Ectodermal cell (in vitro differentiated cells): ENCODE results near the gene LZIC.
"Not testable (repeated sequence)": the region's sequence is repeated elsewhere in the genome, so short reads cannot be mapped to it uniquely, and the experiment has no call there.

ENCODE experiments used
- H3K27ac ChIP-seq: 2 replicates; pipeline ENCODE4 v1.7.0; 2013; ENCODE audit warnings: mild to moderate bottlenecking, low read depth, low read length; ENCODE audit not compliant: insufficient read depth, poor library complexity, severe bottlenecking
- H3K27me3 ChIP-seq: 2 replicates; pipeline ENCODE4 v1.7.0; 2013; ENCODE audit warnings: mild to moderate bottlenecking, low read length; ENCODE audit not compliant: insufficient read depth, control insufficient read depth, poor library complexity, severe bottlenecking
- H3K36me3 ChIP-seq: one replicate; pipeline ENCODE4 v1.7.0; 2013; ENCODE audit warnings: low read length; ENCODE audit not compliant: control insufficient read depth, insufficient read depth
- H3K4me1 ChIP-seq: one replicate; pipeline ENCODE4 v1.7.0; 2013; ENCODE audit warnings: low read length; ENCODE audit not compliant: control insufficient read depth, insufficient read depth
- H3K4me3 ChIP-seq: 2 replicates; pipeline ENCODE4 v1.7.0; 2013; ENCODE audit warnings: low read depth, low read length, control low read depth; ENCODE audit not compliant: insufficient read depth
- H3K9me3 ChIP-seq: 2 replicates; pipeline ENCODE4 v1.7.0; 2013; ENCODE audit warnings: mild to moderate bottlenecking, low read length, moderate library complexity; ENCODE audit not compliant: control insufficient read depth
- WGBS, 2 experiments: methylation state at CpG; one replicate each; pipeline ENCODE4 v1.1.7; 2013; ENCODE audit warnings: missing lambda C conversion rate in 2 of 2; 5-methylcytosine and 5-hydroxymethylcytosine counted together

LZIC gene

DNA sequence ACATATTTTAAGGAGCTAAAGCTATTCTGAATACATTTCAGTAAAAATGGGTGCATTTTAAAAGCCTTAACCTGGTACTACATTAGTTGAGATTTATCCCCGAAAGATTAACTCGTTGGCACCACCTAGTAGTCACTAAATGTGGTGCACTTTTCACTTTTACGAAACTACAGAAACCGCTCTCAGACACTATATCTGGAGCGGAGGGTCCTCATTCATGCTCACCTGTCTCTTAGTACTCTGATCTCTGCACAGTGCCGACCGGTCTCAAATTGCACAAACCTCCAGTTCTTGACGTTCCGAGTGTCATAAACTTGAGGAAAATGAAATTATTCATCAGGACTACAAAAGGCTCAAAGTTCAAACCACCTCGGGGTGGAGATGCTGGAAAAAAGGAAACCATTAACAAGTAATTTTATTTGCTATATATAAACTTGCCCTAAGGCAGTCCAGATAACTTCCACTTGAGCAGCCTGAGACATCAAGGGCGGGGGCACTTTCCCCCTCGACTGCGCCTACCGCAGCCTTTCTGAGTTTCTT lies 722 bp downstream of the LZIC start:
- Histone ChIP-seq H3K27ac (no peak overlapping the region), H3K36me3 (no peaks in the 10 kb centered on the region), H3K27me3 (no peaks in the 10 kb centered on the region), H3K9me3 (no peaks in the 10 kb centered on the region), H3K4me1 (no peaks in the 10 kb centered on the region), H3K4me3 (peak overlapping the region; percentile 82)
- WGBS, 2 experiments = 2 to 5% methylated on average over 13 to 14 of the region's 14 CpGs

DNA sequence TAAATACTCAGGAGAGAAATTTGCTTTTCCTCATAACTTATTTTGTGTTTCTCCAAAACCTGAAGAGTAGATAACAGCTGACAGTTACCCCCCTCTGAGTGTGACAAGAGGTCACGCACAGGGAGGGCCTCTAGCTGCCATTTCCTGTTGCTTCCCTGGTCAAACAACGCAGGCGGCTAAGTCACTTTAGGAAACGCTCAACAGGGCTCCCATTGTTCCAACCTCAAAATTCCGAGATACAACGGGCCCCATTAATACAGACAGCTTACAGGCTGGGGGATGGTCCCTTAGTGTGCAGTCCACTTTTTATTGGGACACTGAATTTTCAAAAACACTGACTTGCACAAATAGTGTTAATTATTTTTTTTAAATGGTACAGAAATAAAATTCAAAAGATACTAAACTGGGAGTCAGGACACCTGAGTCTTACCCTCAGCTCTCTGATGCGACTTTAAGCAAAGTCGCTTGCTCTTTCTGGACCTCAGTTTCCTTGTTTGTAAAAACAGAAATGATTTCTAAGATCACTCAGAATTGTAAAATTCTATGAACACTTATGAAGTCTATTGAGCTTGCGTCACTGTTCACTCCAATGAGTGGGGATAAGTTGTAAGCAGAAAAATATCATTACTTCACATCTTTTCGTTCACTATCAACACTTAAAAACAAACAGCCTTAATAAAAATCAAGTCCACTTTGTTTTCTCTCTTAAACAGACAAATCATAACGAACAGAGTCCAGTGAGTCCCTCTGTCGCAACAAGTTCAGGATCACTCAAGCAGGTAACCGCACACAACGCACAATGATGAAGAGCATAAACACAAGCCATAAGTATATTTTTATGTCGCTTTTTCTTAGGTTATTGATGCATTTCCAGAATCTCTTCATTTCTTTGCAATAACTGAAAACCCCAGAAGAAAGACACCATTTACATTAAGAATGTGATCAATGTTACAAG lies 13.5 kb downstream of the LZIC start:
- H3K4me1 ChIP-seq = peaks cover 18% of the 10 kb centered on the region
- peaks cover 8% of the 10 kb centered on the region for H3K36me3 ChIP-seq
- whole genome bisulfite sequencing, 2 experiments = 52 to 54% methylated on average over 14 to 15 of the region's 15 CpGs
- no peak overlapping the region for H3K4me3 ChIP-seq
- no peak overlapping the region for H3K27ac ChIP-seq
- H3K27me3 ChIP-seq = no peaks in the 10 kb centered on the region
- H3K9me3 ChIP-seq = no peaks in the 10 kb centered on the region

DNA sequence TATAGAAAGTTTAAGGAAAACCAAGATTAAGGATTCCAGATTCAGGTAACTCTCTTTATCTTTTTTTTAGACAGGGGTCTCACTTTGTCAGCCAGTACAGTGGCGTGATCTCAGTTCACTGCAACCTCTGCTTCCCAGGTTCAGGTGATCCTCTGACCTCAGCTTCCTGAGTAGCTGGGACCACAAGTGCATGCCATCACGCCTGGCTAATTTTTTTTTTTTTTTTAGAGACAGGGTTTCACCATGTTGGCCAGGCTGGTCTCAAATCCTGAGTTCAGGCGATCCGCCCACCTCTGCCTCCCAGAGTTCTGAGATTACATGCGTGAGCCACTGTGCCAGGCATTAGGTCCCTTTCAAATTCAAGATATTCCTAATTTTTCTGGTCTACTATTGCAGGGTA lies 15.9 kb downstream of the LZIC start:
- Histone ChIP-seq H3K27ac (no peak overlapping the region), H3K4me3 (no peak overlapping the region), H3K27me3 (no peaks in the 10 kb centered on the region), H3K4me1 (peaks cover 26% of the 10 kb centered on the region), H3K36me3 (peaks cover 8% of the 10 kb centered on the region), H3K9me3 (no peaks in the 10 kb centered on the region)
- 79 to 84% methylated on average over 5 of the region's 5 CpGs for WGBS, 2 experiments

DNA sequence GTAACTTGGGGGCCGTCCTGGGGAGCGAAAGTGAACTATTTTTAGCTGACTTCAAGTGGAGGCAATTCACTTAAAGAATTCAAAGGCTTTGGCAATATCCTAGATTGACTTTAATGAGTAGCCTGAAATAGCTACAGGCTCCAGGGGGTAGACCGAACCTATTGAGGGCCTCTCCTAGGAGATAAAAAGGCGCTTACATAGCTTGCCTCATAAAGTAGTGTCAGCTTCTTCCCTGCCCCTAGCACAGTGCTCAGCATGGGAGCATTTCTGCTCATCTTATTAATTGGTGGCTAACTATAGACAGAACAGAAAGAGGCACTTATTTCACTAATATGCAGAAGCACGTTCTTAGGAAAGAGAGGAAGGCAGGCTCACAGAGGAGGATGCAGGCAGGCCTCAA lies 20.8 kb downstream of the LZIC start:
- no peak overlapping the region for H3K4me3 ChIP-seq
- peak overlapping the region; percentile 54 for H3K27ac ChIP-seq
- no peaks in the 10 kb centered on the region for H3K9me3 ChIP-seq
- H3K36me3 ChIP-seq = no peaks in the 10 kb centered on the region
- H3K4me1 ChIP-seq = peaks cover 17% of the 10 kb centered on the region
- H3K27me3 ChIP-seq = no peaks in the 10 kb centered on the region
- WGBS, 2 experiments = 18 to 19% methylated on average over 5 of the region's 5 CpGs

DNA sequence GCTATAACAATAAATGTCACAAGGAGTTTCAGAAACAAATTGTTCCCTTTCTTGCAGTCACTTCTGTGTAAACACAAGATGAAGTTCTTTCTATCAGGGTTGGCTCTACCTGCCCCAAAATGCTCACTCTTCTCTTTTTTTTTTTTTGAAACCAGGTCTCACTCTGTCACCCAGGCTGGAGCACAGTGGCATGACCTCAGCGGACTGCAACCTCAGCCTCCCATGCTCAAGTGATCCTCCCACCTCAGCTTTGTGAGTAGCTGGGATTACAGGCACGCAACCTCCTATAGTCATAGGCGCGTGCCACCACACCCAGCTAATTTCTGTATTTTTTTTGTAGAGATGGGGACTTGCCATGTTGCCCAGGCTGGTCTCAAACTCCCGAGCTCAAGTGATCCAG lies 22.6 kb downstream of the LZIC start:
- Histone ChIP-seq H3K9me3 (no peaks in the 10 kb centered on the region), H3K36me3 (no peaks in the 10 kb centered on the region), H3K27me3 (no peaks in the 10 kb centered on the region), H3K4me3 (no peak overlapping the region), H3K27ac (no peak overlapping the region), H3K4me1 (peaks cover 12% of the 10 kb centered on the region)
- 89 to 91% methylated on average over 5 of the region's 5 CpGs for WGBS, 2 experiments

DNA sequence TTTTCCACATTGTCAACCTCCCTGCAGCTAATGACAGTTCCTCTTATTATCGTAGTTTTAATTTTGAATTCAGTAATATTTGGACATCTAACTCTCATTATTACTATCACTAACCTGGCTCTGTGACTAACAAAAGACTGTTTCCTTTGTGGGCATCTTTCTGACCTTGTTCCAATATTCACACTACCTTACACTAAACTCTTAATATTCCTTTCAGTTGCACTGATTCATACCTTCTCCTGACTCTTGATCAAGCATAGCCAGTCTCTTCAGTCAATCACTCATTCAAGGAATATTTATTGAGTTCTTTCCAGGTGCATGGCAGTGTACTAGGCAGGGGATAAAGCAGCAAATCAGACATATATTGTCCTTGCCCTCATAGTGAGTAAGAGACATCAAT lies 25.3 kb downstream of the LZIC start:
- no peaks in the 10 kb centered on the region for H3K27me3 ChIP-seq
- WGBS, 2 experiments = 92 to 100% methylated on average over 1 of the region's 1 CpG
- H3K36me3 ChIP-seq = no peaks in the 10 kb centered on the region
- H3K4me3 ChIP-seq = no peak overlapping the region
- peaks cover 11% of the 10 kb centered on the region for H3K4me1 ChIP-seq
- no peak overlapping the region for H3K27ac ChIP-seq
- no peaks in the 10 kb centered on the region for H3K9me3 ChIP-seq

DNA sequence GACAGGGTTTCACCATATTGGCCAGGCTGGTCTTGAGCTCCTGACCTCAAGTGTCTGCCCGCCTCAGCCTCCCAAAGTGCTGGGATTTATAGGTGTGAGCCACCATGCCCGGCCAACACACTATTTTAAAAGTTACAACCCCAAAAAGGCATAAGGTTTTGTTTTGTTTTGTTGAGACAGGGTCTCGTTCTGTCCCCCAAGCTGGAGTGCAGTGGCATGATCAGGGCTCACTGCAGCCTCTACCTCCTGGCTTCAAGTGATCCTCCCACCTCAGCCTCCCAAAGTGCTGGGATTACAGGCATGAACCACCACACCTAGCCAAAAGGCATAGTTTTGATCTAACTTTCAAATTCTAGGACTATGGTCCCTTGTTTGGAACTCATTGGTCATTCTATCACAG lies 25.7 kb downstream of the LZIC start:
- not testable (repeated sequence) for H3K27ac ChIP-seq, H3K36me3 ChIP-seq, H3K27me3 ChIP-seq, H3K4me1 ChIP-seq, H3K9me3 ChIP-seq, H3K4me3 ChIP-seq
- WGBS, 2 experiments = 95 to 98% methylated on average over 3 of the region's 3 CpGs

DNA sequence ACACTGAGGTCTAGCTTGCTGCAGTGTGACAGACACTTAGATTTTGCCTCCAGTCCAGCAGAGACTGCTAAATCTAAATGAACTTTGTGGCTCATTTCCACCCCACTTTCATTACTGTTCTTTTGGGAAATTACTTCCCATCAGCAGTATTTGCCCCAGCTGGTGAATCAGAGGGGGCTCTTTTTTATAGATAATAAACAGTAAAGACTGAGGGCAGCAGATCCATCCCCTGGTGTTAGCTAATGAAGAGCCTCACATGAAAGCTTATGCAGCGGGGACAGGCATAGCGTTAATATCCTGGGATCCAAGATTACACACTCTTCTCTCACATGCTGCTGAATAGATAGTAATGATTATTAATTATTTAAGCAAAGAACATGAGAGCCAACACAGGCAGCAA lies 26.7 kb downstream of the LZIC start:
- H3K4me3 ChIP-seq = no peak overlapping the region
- no peaks in the 10 kb centered on the region for H3K4me1 ChIP-seq
- no peak overlapping the region for H3K27ac ChIP-seq
- H3K9me3 ChIP-seq = no peaks in the 10 kb centered on the region
- no peaks in the 10 kb centered on the region for H3K36me3 ChIP-seq
- H3K27me3 ChIP-seq = no peaks in the 10 kb centered on the region
- WGBS, 2 experiments = 66 to 92% methylated on average over 2 of the region's 2 CpGs

DNA sequence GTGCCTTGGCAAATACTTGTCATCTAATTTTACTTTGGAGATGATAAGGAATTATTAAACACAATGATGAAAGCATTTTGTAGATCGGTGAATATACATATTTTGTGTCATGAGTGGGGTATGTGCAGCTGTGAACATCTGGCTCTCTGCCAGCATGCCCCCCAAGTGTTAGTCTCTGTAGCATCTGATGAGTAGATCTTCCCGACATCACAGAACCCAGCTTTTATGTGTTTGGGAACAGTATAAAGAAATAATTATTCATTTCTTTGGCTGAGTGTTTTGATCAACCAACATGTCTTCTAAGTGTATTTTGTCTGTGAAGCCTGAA lies 28.6 kb downstream of the LZIC start:
- Histone ChIP-seq H3K27me3 (no peaks in the 10 kb centered on the region), H3K4me3 (no peak overlapping the region), H3K9me3 (no peaks in the 10 kb centered on the region), H3K4me1 (peaks cover 7% of the 10 kb centered on the region), H3K36me3 (no peaks in the 10 kb centered on the region), H3K27ac (no peak overlapping the region)
- 97 to 100% methylated on average over 2 of the region's 2 CpGs for WGBS, 2 experiments

DNA sequence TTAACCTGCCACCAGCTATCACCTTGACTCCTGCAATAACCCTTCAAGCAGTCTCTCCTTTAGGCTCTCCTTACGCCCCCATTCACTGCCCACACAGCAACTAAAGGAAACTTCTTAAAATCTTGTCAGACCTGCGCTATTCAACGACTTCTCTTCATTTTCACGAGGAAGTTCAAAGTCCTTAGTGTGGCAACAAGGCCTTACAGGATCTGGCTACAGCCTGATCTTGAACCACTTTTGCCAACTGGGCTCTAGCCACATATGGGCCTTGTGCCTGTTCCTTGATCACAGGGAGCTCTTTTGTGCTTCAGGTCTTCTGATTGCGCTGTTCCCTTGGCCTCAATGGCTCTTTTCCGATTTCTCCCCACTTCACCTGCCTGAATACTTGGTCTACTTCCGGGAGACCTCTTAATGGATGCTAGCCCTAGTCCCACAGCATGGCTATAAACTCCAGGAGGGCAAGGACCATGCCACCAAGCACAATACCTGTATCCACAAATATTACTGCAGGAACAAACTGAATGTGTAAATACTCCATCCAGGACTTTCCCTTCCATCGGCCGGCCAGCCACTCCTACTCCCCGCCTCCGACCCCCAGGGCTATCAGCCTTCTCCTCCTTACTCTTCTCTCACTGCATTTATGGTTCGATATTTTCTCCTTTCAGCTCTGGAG lies 30.8 kb downstream of the LZIC start:
- H3K36me3 ChIP-seq = no peaks in the 10 kb centered on the region
- WGBS, 2 experiments = 90 to 91% methylated on average over 12 of the region's 12 CpGs
- H3K27me3 ChIP-seq = no peaks in the 10 kb centered on the region
- H3K9me3 ChIP-seq = no peaks in the 10 kb centered on the region
- no peak overlapping the region for H3K27ac ChIP-seq
- peaks cover 16% of the 10 kb centered on the region for H3K4me1 ChIP-seq
- H3K4me3 ChIP-seq = no peak overlapping the region
